ENCODE data around the gene PRIMA1.

Gene PRIMA1

DNA sequence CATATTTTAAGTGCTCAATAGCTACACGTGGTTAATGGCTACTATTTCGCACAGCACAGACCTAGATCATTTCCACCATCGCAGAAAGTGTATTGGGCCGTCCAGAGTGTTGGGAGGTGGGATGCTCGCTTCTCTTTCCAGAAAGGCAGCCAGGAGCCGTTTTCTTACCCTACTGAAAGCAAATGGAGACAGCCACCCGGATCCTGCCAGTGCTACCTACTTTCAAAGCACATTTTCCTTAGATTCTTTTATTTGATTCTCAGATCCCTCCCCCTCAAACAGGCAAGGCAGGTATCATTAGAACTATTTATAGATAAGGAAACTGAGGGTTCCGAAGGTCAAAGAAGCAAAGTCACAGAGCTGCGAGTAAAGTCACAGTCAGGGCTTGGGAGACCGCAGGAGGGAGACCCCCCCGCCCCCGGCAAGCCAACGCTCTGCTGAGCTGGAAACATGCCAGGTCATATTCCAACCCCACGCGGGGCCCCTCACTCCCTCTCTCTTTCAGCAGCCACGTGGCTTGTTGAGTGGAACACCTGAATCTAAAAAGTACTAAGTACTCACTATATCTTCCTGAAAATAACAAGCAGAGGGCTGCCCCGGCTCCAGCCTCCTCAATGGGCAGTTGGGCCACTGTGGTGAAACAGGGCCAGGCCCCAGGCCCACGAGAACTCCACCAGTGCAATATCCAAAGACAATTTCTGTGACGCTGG is 36.2 kb downstream of the PRIMA1 start:
- no peak overlapping the region for H2AFZ ChIP-seq
- no peaks in the 10 kb centered on the region for H3K79me2 ChIP-seq
- H3K27me3 ChIP-seq (ENCODE audit: control insufficient read depth, insufficient read depth, low read length), result no peaks in the 10 kb centered on the region
- H3K36me3 ChIP-seq (ENCODE audit: control insufficient read depth, insufficient read depth, low read length), result no peaks in the 10 kb centered on the region
- no peaks in the 10 kb centered on the region for H3K9me3 ChIP-seq (ENCODE audit: control insufficient read depth, low read length)
- no peak overlapping the region for H3K4me2 ChIP-seq (ENCODE audit: low read length)
- H3K9ac ChIP-seq, result no peak overlapping the region
- TF ChIP-seq, protein P1, sequence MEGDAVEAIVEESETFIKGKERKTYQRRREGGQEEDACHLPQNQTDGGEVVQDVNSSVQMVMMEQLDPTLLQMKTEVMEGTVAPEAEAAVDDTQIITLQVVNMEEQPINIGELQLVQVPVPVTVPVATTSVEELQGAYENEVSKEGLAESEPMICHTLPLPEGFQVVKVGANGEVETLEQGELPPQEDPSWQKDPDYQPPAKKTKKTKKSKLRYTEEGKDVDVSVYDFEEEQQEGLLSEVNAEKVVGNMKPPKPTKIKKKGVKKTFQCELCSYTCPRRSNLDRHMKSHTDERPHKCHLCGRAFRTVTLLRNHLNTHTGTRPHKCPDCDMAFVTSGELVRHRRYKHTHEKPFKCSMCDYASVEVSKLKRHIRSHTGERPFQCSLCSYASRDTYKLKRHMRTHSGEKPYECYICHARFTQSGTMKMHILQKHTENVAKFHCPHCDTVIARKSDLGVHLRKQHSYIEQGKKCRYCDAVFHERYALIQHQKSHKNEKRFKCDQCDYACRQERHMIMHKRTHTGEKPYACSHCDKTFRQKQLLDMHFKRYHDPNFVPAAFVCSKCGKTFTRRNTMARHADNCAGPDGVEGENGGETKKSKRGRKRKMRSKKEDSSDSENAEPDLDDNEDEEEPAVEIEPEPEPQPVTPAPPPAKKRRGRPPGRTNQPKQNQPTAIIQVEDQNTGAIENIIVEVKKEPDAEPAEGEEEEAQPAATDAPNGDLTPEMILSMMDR (IDR thresholded peaks at IDR 0.05), result no peak
- H3K4me1 ChIP-seq, result no peaks in the 10 kb centered on the region
- no peak overlapping the region for H3K4me3 ChIP-seq (ENCODE audit: low read depth, low read length)
- H3K27ac ChIP-seq, result no peak overlapping the region

DNA sequence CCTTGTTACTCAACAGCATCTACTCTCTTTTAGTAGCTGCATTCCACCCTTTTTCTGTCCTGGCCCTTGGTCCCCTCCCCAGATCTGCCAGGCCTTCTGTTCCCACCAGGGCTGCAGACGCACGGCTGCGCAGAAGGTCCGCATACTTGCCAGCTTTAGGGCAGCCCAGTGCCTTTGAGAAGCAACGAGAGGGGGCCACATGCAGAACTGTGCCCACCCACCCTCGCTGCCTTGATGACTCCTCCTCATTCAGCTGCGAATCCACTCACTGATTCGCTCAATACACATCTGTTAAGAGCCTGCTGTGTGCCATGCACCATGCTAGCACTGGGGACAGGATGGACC is 39.2 kb downstream of the PRIMA1 start:
- Histone ChIP-seq H3K27ac (no peak overlapping the region), H3K4me3 (ENCODE audit: low read depth, low read length) (no peak overlapping the region), H3K9ac (no peak overlapping the region), H3K36me3 (ENCODE audit: control insufficient read depth, insufficient read depth, low read length) (no peaks in the 10 kb centered on the region), H3K9me3 (ENCODE audit: control insufficient read depth, low read length) (no peaks in the 10 kb centered on the region), H3K4me2 (ENCODE audit: low read length) (no peak overlapping the region), H2AFZ (no peak overlapping the region), H3K27me3 (ENCODE audit: control insufficient read depth, insufficient read depth, low read length) (no peaks in the 10 kb centered on the region), H3K79me2 (no peaks in the 10 kb centered on the region), H3K4me1 (no peaks in the 10 kb centered on the region)
- TF ChIP-seq, protein P1 (IDR thresholded peaks at IDR 0.05), result no peak

DNA sequence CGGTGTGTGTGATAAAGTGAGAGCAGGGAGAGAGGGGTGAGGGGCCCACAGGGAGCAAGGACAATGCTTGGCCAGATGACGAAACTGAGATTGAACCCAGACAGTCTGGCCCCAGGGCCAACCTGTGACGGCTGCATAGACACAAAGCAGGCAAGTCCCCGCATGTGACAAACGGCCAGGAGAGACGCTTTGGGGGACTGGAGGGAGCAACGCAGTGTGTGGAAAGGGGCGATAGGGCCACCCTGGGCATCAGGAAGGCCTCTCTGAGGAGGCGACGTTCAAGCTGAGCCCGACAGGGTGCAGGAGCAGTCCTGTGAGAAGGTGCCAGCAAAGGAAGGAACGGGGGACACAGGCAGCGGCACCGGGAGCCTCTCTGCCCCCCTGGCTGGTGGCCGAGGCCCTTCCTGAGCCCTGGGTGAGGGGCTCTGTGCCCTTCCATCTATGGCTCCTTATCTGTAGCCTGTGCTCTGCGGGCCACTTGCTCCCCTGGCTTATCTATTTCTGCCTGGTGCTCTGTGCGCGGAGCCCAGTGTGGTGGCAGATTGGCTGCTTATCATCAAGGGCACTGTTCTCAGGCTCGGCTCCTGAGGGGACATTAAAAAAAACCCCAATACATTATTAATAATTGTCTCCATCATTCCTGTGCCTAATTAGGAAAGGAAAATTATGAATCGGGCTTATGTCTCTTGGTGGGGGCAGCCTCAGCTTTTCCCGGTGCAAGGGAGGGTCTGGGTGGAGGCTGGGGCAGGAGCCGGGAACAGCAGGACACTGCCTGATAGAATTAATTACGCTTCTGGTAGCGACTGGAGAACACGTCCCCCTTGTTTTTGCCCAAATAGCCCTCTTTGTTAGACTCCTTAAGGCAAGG is 39.8 kb downstream of the PRIMA1 start:
- H3K79me2 ChIP-seq, result no peaks in the 10 kb centered on the region
- H3K4me1 ChIP-seq, result no peaks in the 10 kb centered on the region
- H3K36me3 ChIP-seq (ENCODE audit: control insufficient read depth, insufficient read depth, low read length), result no peaks in the 10 kb centered on the region
- no peak overlapping the region for H3K4me2 ChIP-seq (ENCODE audit: low read length)
- no peak overlapping the region for H3K9ac ChIP-seq
- no peak overlapping the region for H3K4me3 ChIP-seq (ENCODE audit: low read depth, low read length)
- H3K9me3 ChIP-seq (ENCODE audit: control insufficient read depth, low read length), result no peaks in the 10 kb centered on the region
- no peak overlapping the region for H2AFZ ChIP-seq
- no peak overlapping the region for H3K27ac ChIP-seq
- no peaks in the 10 kb centered on the region for H3K27me3 ChIP-seq (ENCODE audit: control insufficient read depth, insufficient read depth, low read length)
- TF ChIP-seq, protein P1 (IDR thresholded peaks at IDR 0.05), result no peak

DNA sequence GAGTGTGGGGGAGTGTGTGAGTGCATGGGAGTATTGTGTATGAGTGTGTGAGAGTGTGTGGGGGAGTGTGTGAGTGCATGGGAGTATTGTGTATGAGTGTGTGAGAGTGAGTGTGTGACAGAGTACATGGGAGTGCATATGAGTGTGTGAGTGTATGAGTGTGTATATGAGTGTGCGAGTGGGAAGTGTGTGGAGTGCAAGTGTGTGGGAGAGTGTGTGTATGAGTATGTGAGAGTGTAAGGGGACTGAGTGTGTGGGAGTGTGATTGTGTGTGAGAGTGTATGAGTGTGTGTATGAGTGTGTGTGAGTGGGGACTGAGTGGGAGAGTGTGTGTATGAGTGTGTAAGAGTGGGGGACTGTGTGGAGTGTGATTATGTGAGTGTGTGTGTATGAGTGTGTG is 40.7 kb downstream of the PRIMA1 start:
- TF ChIP-seq, protein P1 (IDR thresholded peaks at IDR 0.05), result no peak
- no peak overlapping the region for H3K9ac ChIP-seq
- H2AFZ ChIP-seq, result no peak overlapping the region
- H3K36me3 ChIP-seq (ENCODE audit: control insufficient read depth, insufficient read depth, low read length), result no peaks in the 10 kb centered on the region
- no peaks in the 10 kb centered on the region for H3K27me3 ChIP-seq (ENCODE audit: control insufficient read depth, insufficient read depth, low read length)
- no peak overlapping the region for H3K4me3 ChIP-seq (ENCODE audit: low read depth, low read length)
- H3K79me2 ChIP-seq, result no peaks in the 10 kb centered on the region
- H3K4me1 ChIP-seq, result no peaks in the 10 kb centered on the region
- no peak overlapping the region for H3K27ac ChIP-seq
- H3K4me2 ChIP-seq (ENCODE audit: low read length), result no peak overlapping the region
- H3K9me3 ChIP-seq (ENCODE audit: control insufficient read depth, low read length), result no peaks in the 10 kb centered on the region
